Thyroid gland (tissue), 4 donors: ENCODE measurements around the gene RETSAT.

ENCODE experiments used
- CTCF ChIP-seq, 6 experiments: fragments of 200-600 bp in 3 of 6; fragments of 450-650 bp in 3 of 6; sonication (generic) in 3 of 6; IDR thresholded peaks; one replicate each; pipeline ENCODE4 v1.5.1; 2016 to 2019; ENCODE audit warnings: antibody characterized with exemption in 6 of 6, mild to moderate bottlenecking in 2 of 6, inconsistent platforms in 1 of 6, moderate library complexity in 1 of 6
- POLR2A ChIP-seq, 2 donors: fragments of 450-650 bp; IDR thresholded peaks; one replicate each; pipeline ENCODE4 v1.6.1; 2017; ENCODE audit warnings: antibody characterized with exemption in 2 of 2, mild to moderate bottlenecking in 2 of 2, moderate library complexity in 1 of 2

- TF ChIP-seq CTCF (IDR thresholded peaks at IDR 0.05) = no peak
- TF ChIP-seq POLR2A (IDR thresholded peaks at IDR 0.05) = no peak
Observed at GRCh38 chr2:85325466-85325811, 28.9 kb downstream of the RETSAT start.
